Astrocyte of the spinal cord (primary cell): ENCODE measurements around the gene UNK.
A peak's percentile ranks its signal among the peaks of the same experiment; 100 is the strongest.

Experiments
- DNase-seq: peaks from one replicate; pipeline ENCODE4 v3.0.0; 2011; ENCODE audit warnings: low read depth, low spot score
- H3K4me3 ChIP-seq: 2 replicates; pipeline ENCODE4 v1.5.1; 2011; ENCODE audit warnings: low read depth, mild to moderate bottlenecking, low read length, moderate library complexity
- CTCF ChIP-seq: IDR thresholded peaks from 2 replicates; pipeline ENCODE4 v1.5.1; 2012; ENCODE audit warnings: low read depth, mild to moderate bottlenecking, low read length, inconsistent platforms
- in situ Hi-C: cut with HindIII; loops from 2 replicates; pipeline ENCODE4 v1.10.0; 2017; ENCODE audit warnings: low sequenced_read_pairs

The UNK gene

GRCh38 chr17:75829747-75830146 lies 45.1 kb downstream of the UNK start:
- DNase-seq, result no peak
- in situ Hi-C loops, result no loop called here
- no peak for TF ChIP-seq CTCF
- H3K4me3 ChIP-seq, result no peak overlapping the region

- no peak for DNase-seq
- TF ChIP-seq CTCF, result peak; percentile 67
- no peak overlapping the region for H3K4me3 ChIP-seq
- in situ Hi-C loops, result no loop called here
Measured at GRCh38 chr17:75830164-75831031, 45.8 kb downstream of the UNK start.

GRCh38 chr17:75831032-75831571 lies 46.5 kb downstream of the UNK start:
- no peak for TF ChIP-seq CTCF
- no peak overlapping the region for H3K4me3 ChIP-seq
- no peak for DNase-seq
- in situ Hi-C loops, result no loop called here

GRCh38 chr17:75832164-75832651 lies 47.6 kb downstream of the UNK start:
- no peak overlapping the region for H3K4me3 ChIP-seq
- peak; percentile 73 for DNase-seq
- in situ Hi-C loops, result no loop called here
- TF ChIP-seq CTCF, result no peak

- DNase-seq, result no peak
- TF ChIP-seq CTCF, result no peak
- no peak overlapping the region for H3K4me3 ChIP-seq
- in situ Hi-C loops, result no loop called here
Measured at GRCh38 chr17:75832652-75833400, 48.2 kb downstream of the UNK start.

GRCh38 chr17:75834279-75834920 lies 49.8 kb downstream of the UNK start:
- DNase-seq, result no peak
- TF ChIP-seq CTCF, result no peak
- H3K4me3 ChIP-seq, result no peak overlapping the region
- in situ Hi-C loops, result no loop called here
